Pons (tissue), 1 donor: Measurements from ENCODE around the gene OPCML.

ENCODE experiments used
- DNase-seq: peaks from one replicate; pipeline ENCODE4 v3.0.0-alpha.2; 2016; ENCODE audit warnings: low spot score

The OPCML gene

GRCh38 chr11:132935383-132935782, 596.9 kb downstream of the OPCML start:
- no peak for DNase-seq

GRCh38 chr11:132933703-132934102, 598.6 kb downstream of the OPCML start:
- DNase-seq: no peak

DNA sequence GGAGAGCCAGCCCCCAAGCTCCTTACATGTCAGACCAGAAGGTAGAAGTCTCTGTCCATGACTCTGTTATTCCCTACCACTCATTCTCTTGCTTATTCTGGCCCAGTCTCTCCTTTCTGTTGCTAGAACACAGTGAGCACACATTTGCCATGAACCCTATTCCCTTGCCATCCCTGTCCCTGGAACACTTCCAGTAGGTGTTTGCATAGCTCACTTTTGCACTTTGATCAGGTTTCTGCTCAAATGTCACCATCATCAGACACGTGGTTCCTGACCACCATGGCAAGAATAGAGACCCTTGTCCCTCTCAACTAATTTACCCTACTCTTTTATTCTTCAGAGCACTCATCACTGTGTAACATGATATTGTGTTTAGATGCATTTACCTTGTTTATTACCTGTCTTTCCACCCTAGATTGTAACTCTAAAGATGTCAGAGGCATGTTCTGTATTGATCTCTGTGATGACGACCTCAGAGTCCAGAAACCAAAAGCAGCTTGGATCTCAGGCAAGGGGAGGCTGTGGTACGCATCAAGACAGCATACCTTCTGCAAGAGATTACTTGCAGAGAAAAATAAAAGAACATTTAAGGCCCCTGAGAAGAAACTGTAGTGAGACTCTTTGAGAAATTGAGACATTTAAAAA, 606.4 kb downstream of the OPCML start:
- no peak for DNase-seq

GRCh38 chr11:132921597-132921996, 610.7 kb downstream of the OPCML start:
- no peak for DNase-seq

DNA sequence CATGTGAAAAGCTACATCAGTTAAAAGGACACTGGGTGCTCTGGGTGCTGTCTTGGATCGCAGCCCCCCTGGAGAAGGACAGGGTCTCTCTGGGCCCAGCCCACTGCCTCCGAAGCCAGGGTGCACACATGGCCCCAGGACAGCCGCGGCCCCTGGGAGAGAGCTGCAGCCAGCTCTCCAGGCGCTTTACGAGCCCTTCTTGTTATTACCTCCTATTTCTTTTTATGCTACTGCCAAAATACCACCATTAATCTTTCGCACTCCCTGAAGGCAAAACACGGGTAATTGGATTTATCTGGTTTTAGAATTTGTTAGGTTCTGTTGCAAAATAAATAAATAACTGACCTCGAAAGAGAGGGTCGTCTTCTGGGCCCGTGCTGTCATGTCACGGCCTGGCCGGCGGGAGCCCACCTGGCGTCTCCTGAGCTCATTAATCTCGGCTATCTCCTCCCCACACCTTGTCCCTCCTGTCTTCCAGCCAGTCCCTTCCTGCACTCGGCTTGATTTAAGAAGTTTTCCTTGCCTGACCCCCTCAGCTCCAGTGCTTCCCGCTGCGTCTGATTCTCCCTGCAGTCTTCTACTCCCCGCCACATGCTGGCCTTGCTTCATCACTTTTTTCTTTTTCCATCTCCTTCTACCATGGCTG, 611.7 kb downstream of the OPCML start:
- no peak for DNase-seq

GRCh38 chr11:132914600-132914999, 617.7 kb downstream of the OPCML start:
- no peak for DNase-seq

GRCh38 chr11:132913886-132914285, 618.4 kb downstream of the OPCML start:
- no peak for DNase-seq

- DNase-seq: no peak
Observed at GRCh38 chr11:132913295-132913694, 619.0 kb downstream of the OPCML start.

DNA sequence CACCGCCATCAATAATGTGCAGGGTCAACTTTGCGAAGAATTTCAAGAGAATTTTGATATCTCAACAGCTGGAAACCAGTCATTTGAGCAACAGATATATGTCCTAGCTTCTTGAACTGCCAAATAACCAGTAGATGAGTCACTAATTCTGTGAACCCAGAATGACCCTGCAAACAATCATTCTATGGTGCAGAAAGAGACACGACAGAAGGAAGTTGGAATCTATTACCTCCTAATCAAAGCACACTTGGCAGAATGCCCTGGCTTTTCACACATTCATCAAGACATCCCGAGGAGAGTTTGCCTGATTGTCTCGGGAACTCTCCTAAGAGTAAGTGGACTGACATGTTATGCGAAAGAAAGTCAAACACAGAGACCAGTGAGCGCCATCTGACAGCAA, 621.1 kb downstream of the OPCML start:
- DNase-seq: no peak

DNA sequence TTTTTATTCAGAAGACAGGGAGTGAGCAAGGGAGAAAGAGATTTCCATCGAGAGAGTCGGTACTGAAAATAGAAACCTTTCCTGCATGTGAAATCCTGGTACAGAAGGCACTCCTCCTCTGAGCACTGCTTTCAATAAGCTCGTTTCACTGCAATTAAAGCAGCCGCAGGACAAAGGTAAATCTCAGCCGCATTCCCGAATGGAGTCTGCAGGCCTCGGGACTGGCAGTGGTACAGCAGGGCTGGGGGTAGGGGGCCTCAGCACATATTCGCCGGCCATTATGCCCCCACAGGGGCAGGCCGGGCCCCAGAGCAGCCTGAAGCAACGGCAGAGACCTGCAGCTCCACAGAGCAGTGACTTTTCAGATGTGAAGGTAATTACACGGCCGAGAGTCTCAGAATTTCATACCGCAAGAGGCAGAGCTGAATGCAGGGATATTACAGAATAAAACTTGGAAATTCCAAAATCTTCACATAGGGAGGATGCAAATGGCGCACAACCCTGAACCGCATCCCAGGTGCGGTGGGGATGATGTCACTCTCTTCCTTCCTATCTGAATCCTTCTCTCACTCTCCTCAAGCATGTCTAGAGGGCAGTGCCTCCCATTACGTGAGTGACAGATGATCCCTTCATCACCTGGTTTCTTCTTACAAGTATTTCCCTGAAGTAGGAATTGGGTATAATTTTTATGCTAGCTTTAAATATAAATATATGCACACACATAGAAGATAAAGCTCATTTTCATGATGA, 622.1 kb downstream of the OPCML start:
- DNase-seq: no peak

DNA sequence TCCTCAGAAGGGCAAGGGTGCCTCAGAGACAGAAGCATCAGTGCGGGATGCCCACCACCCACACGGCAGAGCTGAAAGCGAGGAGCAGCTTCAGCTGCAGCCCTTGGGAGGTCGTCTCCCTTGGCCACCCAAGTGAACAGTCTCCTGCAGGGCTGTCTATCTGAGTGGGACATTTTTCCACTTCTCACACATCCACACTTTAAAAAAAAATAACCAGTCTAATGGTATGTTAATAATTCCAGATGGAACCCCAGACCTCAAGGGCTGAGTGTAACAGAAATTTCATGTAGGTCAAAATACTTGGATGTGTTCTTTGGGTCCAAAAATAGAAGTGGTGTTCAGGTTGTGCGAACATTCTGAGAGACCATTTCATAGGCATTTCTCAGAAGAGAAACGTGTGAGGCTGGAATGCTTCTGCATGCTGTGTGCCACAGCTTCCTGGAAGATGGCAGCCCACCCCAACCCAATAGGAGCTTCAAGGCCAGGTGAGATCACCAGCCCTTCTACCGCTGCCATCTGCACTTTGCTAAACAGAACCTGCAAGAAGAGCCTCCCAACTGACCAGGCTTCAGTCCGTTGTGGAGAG, 623.2 kb downstream of the OPCML start:
- no peak for DNase-seq

DNA sequence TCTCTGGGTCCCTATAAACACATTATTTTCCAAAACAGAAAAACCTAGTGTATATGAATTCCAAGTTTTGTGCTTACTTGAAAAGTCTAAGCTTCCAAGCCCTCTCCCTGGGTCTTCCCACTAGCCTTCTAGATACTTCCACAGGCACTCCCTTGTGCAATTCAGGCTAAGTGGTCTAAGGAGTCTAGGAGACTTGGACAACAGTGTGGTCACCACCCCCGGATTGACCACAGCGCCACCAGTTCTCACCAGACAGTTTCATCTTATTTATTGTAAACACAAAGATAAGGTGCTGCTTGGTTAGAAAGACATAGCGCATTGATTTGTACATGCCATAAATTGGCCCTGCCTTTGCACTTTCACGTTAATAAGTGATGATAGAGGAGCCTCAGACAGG, 623.9 kb downstream of the OPCML start:
- DNase-seq: no peak

DNA sequence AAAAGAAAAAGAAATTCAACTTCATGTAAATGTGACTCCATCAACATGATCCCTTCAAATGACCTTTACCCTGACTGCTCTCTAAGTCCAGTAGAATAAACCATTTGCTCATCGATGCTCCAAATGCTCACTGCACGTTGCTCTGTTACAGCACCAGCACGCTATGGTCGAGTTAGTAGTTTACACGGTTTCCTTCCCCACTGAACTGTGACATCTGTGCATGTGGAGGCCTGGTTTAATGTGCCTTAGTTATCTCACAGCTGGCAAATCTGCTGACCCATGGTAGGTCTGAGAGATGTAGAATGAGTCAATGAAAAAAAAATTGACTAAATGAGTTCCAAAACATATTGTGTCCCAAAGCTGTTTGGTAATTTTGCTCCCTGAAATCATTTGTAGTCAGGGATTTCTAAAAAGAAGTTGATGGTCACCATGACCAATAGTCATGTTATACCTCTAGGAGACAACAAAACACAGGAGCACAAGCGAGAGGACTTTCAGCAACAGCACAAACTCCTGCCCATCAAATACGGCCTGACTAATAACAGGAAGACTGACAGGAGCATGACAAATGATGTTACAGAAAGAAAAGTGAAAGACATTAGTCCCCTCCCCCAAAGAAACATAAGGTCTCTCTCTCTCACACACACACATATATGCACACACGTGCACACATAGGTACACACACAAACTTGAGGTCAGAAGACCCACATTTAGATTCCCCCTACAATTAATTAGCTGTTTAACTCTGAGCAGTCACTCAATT, 624.5 kb downstream of the OPCML start:
- DNase-seq: no peak

DNA sequence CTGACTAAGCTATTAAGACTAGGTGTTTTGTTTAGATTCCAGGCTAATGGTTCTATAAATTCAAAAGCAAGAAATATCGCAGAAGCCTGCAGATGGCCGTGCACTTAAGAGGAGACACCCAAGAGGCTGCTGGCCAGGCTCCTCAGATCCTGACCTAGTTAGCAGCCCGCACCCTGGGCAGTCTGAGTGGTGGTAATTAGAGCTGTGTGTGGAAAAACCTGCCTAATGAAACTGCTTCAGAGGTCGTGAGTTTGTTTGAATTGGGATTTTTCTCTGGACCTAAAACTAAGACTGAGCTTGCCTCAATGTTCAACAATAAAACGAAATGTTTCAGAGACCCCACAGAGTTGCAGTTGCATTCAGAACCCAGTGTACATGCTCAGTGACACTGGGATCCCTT, 627.7 kb downstream of the OPCML start:
- no peak for DNase-seq

GRCh38 chr11:132904091-132904490, 628.2 kb downstream of the OPCML start:
- DNase-seq: no peak

DNA sequence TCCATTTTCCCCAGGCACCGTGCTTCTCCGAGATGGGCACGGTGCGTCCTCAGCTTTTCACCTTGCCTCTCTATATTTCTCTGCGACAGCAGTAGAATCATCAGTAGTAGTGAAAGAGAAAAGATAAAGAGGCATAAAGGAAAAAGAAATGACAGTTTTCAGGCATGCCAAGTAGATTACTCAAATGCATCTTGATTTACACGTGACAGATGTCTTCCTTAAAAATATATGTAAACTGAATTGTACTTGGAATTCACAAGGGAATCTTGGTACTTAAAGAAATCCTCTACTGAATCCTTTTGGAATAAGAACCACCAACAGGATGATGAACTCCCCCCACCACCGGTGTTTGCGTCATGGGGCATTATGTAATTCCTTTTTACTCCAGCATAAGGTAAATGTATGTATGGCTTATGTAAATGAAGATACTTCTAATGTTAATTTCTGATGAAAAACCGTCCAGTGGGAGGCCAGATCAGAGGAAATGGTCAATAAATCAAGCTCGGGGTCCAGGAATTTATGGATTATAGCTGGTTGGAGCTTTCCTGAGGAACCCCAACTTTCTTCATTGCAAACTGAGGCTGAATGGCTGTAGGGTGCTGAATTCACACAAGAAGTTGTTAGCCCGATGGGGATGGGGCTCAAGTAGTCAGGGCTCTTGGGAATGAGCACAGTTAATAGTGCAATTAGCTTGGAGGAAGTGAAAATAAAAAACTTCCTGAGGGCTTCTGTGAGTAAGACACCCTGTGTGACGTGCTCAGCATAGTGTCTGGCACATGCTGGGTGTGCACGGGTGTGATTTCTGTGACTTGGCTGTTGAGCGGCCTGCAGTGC, 630.4 kb downstream of the OPCML start:
- DNase-seq: no peak

DNA sequence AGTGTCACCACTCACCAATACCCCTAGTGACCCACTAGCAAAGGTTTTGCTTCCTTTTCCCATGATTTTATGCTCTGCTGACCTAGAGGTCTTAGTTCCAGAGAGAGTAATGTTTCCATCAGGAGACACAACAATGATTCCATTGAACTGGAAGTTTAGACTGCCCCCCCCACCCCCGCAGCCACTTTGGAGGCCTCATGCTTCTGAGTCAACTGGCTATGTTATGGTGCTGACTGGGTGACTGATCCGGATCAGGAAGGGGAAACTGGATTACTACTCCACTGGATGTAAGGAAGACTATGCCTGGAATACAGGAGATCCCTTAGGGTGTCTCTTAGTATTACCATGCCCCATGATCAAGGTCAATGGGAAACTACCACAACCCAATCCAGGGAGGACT, 633.6 kb downstream of the OPCML start:
- no peak for DNase-seq

- no peak for DNase-seq
Observed at GRCh38 chr11:132898021-132898420, 634.3 kb downstream of the OPCML start.

DNA sequence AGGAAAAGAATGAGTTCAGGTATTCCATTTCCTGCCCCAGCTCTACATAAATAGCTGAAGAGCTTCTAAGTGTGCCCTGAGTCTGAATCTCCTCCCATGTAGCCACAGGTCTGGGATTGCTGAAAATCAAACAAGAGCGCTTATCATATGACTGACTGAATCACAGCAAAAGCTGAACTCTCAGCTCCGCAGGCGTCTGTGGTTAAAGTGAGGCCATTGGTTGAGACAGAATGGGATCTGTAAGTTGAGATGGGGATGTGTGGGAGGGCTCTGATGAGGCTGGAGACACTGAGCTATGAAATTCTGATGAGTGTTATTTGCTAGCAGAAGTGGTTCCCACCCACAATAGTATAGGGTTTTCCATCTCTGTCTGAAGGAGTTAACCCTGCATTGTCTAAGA, 637.0 kb downstream of the OPCML start:
- DNase-seq: no peak

DNA sequence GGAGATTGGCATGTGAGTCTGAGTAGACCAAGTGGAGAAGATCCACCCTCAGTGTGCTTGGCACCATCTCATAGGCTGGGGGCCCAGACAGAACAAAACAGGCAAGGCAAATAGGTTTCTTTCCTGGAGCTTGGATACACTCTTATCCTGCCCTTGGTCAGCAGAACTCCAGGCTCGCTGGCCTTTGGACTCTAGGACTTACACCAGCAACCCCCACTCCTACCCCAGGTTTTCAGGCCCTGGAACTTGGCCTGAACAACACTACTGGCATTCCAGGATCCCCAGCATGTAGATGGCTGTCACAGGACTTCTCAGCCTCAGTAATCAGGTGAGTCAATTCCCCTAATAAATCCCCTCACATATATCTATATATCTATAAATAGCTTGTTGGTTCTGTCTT, 637.7 kb downstream of the OPCML start:
- no peak for DNase-seq

DNA sequence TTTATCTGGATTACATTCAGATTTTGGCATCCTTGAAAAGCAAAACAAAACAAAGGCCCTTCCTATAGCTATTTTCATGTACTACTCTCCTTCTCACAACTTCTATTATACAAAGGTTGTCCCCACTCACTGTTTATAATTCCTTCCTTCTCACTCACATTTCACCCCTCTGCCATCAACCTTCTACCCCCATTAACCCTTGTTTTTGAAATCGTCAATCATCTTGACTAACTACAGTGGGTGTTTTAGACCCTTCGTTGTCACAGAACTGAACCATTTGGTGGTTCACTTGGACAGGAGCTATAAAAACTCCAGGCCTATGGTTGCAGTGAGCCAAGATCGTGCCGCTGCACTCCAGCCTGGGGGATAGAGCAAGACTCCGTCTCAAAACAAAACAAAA, 639.4 kb downstream of the OPCML start:
- no peak for DNase-seq
